ENCODE measurements around the gene PCOLCE2. TPM values are rescaled to one million over a fixed set of nuclear protein-coding genes. Genes with fewer than 3 reads are reported as not detected.

PCOLCE2 gene
- total RNA-seq, 1 donor from 2014 or later: 2.7 TPM

GRCh38 chr3:142912402-142913172, 23.7 kb upstream of the PCOLCE2 start:
- no peak for TF ChIP-seq CTCF (IDR thresholded peaks at IDR 0.05)
- Mint-ChIP-seq H3K4me3 (ENCODE audit: unreplicated experiment) (no peak overlapping the region), H3K27ac (ENCODE audit: unreplicated experiment) (no peak overlapping the region), H3K27me3 (ENCODE audit: low read depth) (peaks cover 7% of the 10 kb centered on the region), H3K4me1 (ENCODE audit: low read depth) (peaks cover 4% of the 10 kb centered on the region), H3K36me3 (ENCODE audit: low read depth) (no peaks in the 10 kb centered on the region), H3K9me3 (ENCODE audit: low read depth) (no peaks in the 10 kb centered on the region)
- DNase-seq (ENCODE audit: low spot score): no peak

GRCh38 chr3:142910280-142910679, 21.4 kb upstream of the PCOLCE2 start:
- H3K27me3 Mint-ChIP-seq (ENCODE audit: low read depth): peaks cover 1% of the 10 kb centered on the region
- H3K4me3 Mint-ChIP-seq (ENCODE audit: unreplicated experiment): no peak overlapping the region
- no peak overlapping the region for H3K27ac Mint-ChIP-seq (ENCODE audit: unreplicated experiment)
- no peak for TF ChIP-seq CTCF (IDR thresholded peaks at IDR 0.05)
- H3K9me3 Mint-ChIP-seq (ENCODE audit: low read depth): no peaks in the 10 kb centered on the region
- DNase-seq (ENCODE audit: low spot score): no peak
- H3K4me1 Mint-ChIP-seq (ENCODE audit: low read depth): peaks cover 4% of the 10 kb centered on the region
- no peaks in the 10 kb centered on the region for H3K36me3 Mint-ChIP-seq (ENCODE audit: low read depth)

GRCh38 chr3:142909282-142909681, 20.4 kb upstream of the PCOLCE2 start:
- peaks cover 4% of the 10 kb centered on the region for H3K4me1 Mint-ChIP-seq (ENCODE audit: low read depth)

GRCh38 chr3:142907996-142908395, 19.1 kb upstream of the PCOLCE2 start:
- Mint-ChIP-seq H3K4me3 (ENCODE audit: unreplicated experiment) (no peak overlapping the region), H3K9me3 (ENCODE audit: low read depth) (no peaks in the 10 kb centered on the region), H3K4me1 (ENCODE audit: low read depth) (peaks cover 4% of the 10 kb centered on the region), H3K27ac (ENCODE audit: unreplicated experiment) (no peak overlapping the region), H3K36me3 (ENCODE audit: low read depth) (no peaks in the 10 kb centered on the region), H3K27me3 (ENCODE audit: low read depth) (peaks cover 1% of the 10 kb centered on the region)
- no peak for TF ChIP-seq CTCF (IDR thresholded peaks at IDR 0.05)
- no peak for DNase-seq (ENCODE audit: low spot score)

More at GRCh38 chr3:142909282-142909681, 20.4 kb upstream of the PCOLCE2 start:
- TF ChIP-seq CTCF (IDR thresholded peaks at IDR 0.05): no peak
- Mint-ChIP-seq H3K27me3 (ENCODE audit: low read depth) (peaks cover 1% of the 10 kb centered on the region), H3K4me3 (ENCODE audit: unreplicated experiment) (no peak overlapping the region), H3K9me3 (ENCODE audit: low read depth) (no peaks in the 10 kb centered on the region), H3K36me3 (ENCODE audit: low read depth) (no peaks in the 10 kb centered on the region), H3K27ac (ENCODE audit: unreplicated experiment) (no peak overlapping the region)
- DNase-seq (ENCODE audit: low spot score): no peak

GRCh38 chr3:142904639-142905436, 16.0 kb upstream of the PCOLCE2 start:
- Mint-ChIP-seq H3K4me3 (ENCODE audit: unreplicated experiment) (no peak overlapping the region), H3K27me3 (ENCODE audit: low read depth) (peaks cover 1% of the 10 kb centered on the region), H3K36me3 (ENCODE audit: low read depth) (no peaks in the 10 kb centered on the region), H3K27ac (ENCODE audit: unreplicated experiment) (no peak overlapping the region), H3K9me3 (ENCODE audit: low read depth) (no peaks in the 10 kb centered on the region), H3K4me1 (ENCODE audit: low read depth) (peaks cover 10% of the 10 kb centered on the region)
- DNase-seq (ENCODE audit: low spot score): no peak
- TF ChIP-seq CTCF (IDR thresholded peaks at IDR 0.05): peak; percentile 39
